Fibroblast of villous mesenchyme (primary cell): ENCODE results near the gene KLHL36. TPM values are rescaled to one million over a fixed set of nuclear protein-coding genes. Genes with fewer than 3 reads are reported as not detected.
"Not testable (repeated sequence)": the region's sequence is repeated elsewhere in the genome, so short reads cannot be mapped to it uniquely, and the experiment has no call there.

Experiments used
- DNase-seq: peaks from one replicate; pipeline ENCODE4 v3.0.0-alpha.2; 2010; ENCODE audit warnings: low read depth
- H3K4me3 ChIP-seq: 2 replicates; pipeline ENCODE4 v1.5.1; 2011; ENCODE audit warnings: low read depth, mild to moderate bottlenecking, low read length
- CTCF ChIP-seq: IDR thresholded peaks from 2 replicates; pipeline ENCODE4 v1.5.1; 2012; ENCODE audit warnings: low read depth, mild to moderate bottlenecking, low read length; ENCODE audit not compliant: insufficient read depth
- total RNA-seq: library from RNA; depleted of rRNA; stranded (reverse); fragments of >200 nt; gene quantifications from 2 replicates; pipeline ENCODE4 v1.2.3, GENCODE V29; 2012

KLHL36 gene
- total RNA-seq, 1 donor = 71.7 TPM

GRCh38 chr16:84617041-84617790, 31.1 kb upstream of the KLHL36 start:
- peak overlapping the region; percentile 79 for H3K4me3 ChIP-seq
- no peak for DNase-seq
- no peak for TF ChIP-seq CTCF

DNA sequence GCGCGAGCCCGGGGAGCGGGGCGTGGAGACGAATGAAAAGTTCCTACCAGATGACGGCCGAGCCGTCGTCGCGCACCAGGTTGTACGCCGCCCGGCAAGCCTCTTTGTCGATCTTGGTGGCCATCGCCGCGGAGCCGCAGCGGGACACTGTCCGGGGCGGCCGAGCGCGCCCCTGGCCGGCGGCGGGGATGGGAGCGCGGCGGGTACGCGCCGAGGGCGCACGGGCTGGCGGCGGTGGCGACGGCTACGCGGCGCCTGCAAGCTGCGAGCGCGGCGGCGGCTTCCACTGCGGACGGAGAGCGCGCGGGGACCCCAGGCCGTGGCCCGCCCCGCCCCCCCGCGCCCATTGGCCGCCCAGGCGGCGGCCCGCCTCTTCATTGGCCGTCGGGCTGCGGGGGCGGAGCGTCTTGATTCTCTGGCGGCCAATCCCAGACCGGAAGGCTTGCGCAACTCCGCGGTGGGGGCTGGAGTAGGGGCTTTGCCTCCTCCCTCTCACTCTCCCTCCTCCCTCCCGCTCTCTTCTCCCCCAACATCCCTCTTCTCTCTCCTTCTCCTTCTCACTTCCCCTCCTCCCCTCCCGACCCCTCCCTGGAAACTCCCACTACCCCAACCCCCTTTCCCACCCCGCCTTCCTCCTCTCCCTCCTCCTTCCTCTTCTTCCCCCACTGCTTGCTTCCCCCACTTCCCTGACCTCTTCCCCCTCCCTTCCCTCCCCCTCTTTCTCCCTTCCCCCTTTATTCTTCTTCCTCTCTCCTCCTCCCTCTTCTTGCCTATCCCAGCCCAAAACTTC, 30.3 kb upstream of the KLHL36 start, which contains the start of gene COTL1:
COTL1 (minus strand) TSS at position 288 of the 790 bp plus-strand sequence; CDS start at position 124, 164 bp downstream.
- peak; percentile 98 for DNase-seq
- peak within 1 kb of the TSS; percentile 79 for H3K4me3 ChIP-seq
- no peak for TF ChIP-seq CTCF

- TF ChIP-seq CTCF = peak; percentile 19
- peak overlapping the region; percentile 39 for H3K4me3 ChIP-seq
- peak; percentile 85 for DNase-seq
Observed at GRCh38 chr16:84618581-84619460, 29.5 kb upstream of the KLHL36 start.

DNA sequence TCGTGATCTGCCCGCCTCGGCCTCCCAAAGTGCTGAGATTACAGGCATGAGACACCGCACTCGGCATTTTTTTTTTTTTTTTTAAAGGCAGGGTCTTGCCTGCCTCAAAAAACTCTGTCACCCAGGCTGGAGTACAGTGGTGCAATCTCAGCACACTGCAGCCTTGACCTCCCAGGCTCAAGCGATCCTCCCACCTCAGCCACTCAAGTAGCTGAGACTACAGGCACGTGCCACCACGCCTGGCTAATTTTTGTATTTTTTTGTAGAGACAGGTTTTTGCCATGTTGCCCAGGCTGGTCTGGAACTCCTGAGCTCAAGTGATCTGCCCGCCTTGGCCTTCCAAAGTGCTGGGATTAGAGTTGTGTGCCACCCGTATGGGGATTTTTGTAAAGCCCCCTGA, 27.4 kb upstream of the KLHL36 start:
- not testable (repeated sequence) for H3K4me3 ChIP-seq, DNase-seq

GRCh38 chr16:84625556-84625955, 22.8 kb upstream of the KLHL36 start:
- no peak for TF ChIP-seq CTCF
- no peak for DNase-seq
- H3K4me3 ChIP-seq = no peak overlapping the region

- no peak for DNase-seq
- H3K4me3 ChIP-seq = no peak overlapping the region
- TF ChIP-seq CTCF = no peak
Observed at GRCh38 chr16:84628226-84628731, 20.0 kb upstream of the KLHL36 start.
